MCF 10A (cell line): ENCODE measurements around the gene FOXS1. TPM values are rescaled to one million over a fixed set of nuclear protein-coding genes. Genes with fewer than 3 reads are reported as not detected.

Source experiments
- total RNA-seq: library from RNA; stranded (reverse); gene quantifications from 2 replicates; pipeline ENCODE4 v1.2.3, GENCODE V29; 2022

FOXS1 gene
- total RNA-seq, 1 experiment from 2014 or later, result not detected

Other genes with a start within 250 kb of the FOXS1 start
- gene ID1, start 240.3 kb downstream of the FOXS1 start, total RNA-seq, result 35.7 and 38.4 TPM in 2 replicates
- gene COX4I2, start 207.7 kb downstream of the FOXS1 start, total RNA-seq, result not detected in 2 replicates
- 139 and 156 TPM in 2 replicates for gene BCL2L1, start 122.7 kb downstream of the FOXS1 start, total RNA-seq
- 45.3 and 79.6 TPM in 2 replicates for gene TPX2, start 106.3 kb downstream of the FOXS1 start, total RNA-seq
- gene MYLK2, start 26.2 kb downstream of the FOXS1 start, total RNA-seq, result 0.14 and 0.32 TPM in 2 replicates
- not detected in 2 replicates for gene DUSP15, start 24.9 kb upstream of the FOXS1 start, total RNA-seq
- 0.19 TPM in 1 of 2 replicates, not detected in the other for gene TTLL9, start 25.0 kb upstream of the FOXS1 start, total RNA-seq
- gene PDRG1, start 106.4 kb upstream of the FOXS1 start, total RNA-seq, result 12.2 and 16.3 TPM in 2 replicates
- gene XKR7, start 122.5 kb upstream of the FOXS1 start, total RNA-seq, result not detected in 2 replicates
- not detected in 2 replicates for gene CCM2L, start 164.8 kb upstream of the FOXS1 start, total RNA-seq
- gene HCK, start 206.6 kb upstream of the FOXS1 start, total RNA-seq, result not detected in 2 replicates